Adrenal gland (tissue), 12 donors: ENCODE results near the gene CHMP5. TPM values are rescaled to one million over a fixed set of nuclear protein-coding genes. Genes with fewer than 3 reads are reported as not detected.
A peak's percentile ranks its signal among the peaks of the same experiment; 100 is the strongest.

Experiments used
- DNase-seq, 7 donors: peaks; one replicate each; pipeline ENCODE4 v3.0.0-alpha.2; 2019 to 2020
- H3K27ac ChIP-seq, 5 donors: fragments of 200-600 bp; sonication (generic) in 4 of 5; 1 replicate in 3 of 5; 2 replicates in 2 of 5; pipeline versions ENCODE4 v1.5.1 to v1.8.0; 2016 to 2020; ENCODE audit warnings: mild to moderate bottlenecking in 1 of 5
- H3K27me3 ChIP-seq: fragments of 200-600 bp; 2 replicates; pipeline ENCODE4 v1.8.0; 2021
- H3K36me3 ChIP-seq, 2 donors: fragments of 200-600 bp; replicated peaks in 1 of 2; 1 replicate in 1 of 2; 2 replicates in 1 of 2; pipeline versions ENCODE4 v1.5.1 to v1.8.0; 2018 to 2022
- H3K4me1 ChIP-seq, 2 donors: fragments of 200-600 bp; replicated peaks in 1 of 2; 1 replicate in 1 of 2; 2 replicates in 1 of 2; pipeline versions ENCODE4 v1.5.1 to v1.8.0; 2018 to 2021
- H3K4me3 ChIP-seq, 4 donors: fragments of 200-600 bp; sonication (generic) in 3 of 4; one replicate each; pipeline ENCODE4 v1.5.1; 2016 to 2018
- H3K9me3 ChIP-seq, 3 donors: fragments of 200-600 bp; sonication (generic) in 1 of 3; replicated peaks in 1 of 3; 1 replicate in 2 of 3; 2 replicates in 1 of 3; pipeline versions ENCODE4 v1.5.1 to v1.8.0; 2016 to 2021
- CTCF ChIP-seq, 6 experiments: fragments of 450-650 bp in 4 of 6; fragments of 200-600 bp in 2 of 6; sonication (generic) in 1 of 6; IDR thresholded peaks; 1 replicate in 5 of 6; 2 replicates in 1 of 6; pipeline versions ENCODE4 v1.5.1 to v1.8.0; 2016 to 2021; ENCODE audit warnings: antibody characterized with exemption in 6 of 6, mild to moderate bottlenecking in 2 of 6, moderate library complexity in 1 of 6
- POLR2A ChIP-seq, 2 donors: fragments of 450-650 bp; IDR thresholded peaks; one replicate each; pipeline ENCODE4 v1.6.1; 2017; ENCODE audit warnings: antibody characterized with exemption in 2 of 2, mild to moderate bottlenecking in 2 of 2, moderate library complexity in 1 of 2
- WGBS, 4 donors: extraction: QIAGEN DNeasy Blood & Tissue Kit in 2 of 4; methylation state at CpG; one replicate each; pipeline versions ENCODE4 v1.1.5 to v1.1.7; 2013 to 2017; 5-methylcytosine and 5-hydroxymethylcytosine counted together
- intact Hi-C, 2 donors: fragments of 100-400 bp; cut with DNase I; formaldehyde crosslinking; loops; one replicate each; pipeline versions ENCODE4 v1.14.1 to v1.15.0; 2022 to 2023
- polyA plus RNA-seq, 3 donors: library from polyadenylated mRNA; stranded (reverse); fragments of 200-250 nt in 2 of 3; fragments of 350-450 nt in 1 of 3; fragmentation: Illumina TruSeq in 1 of 3; extraction: RNeasy Lipid Tissue Mini Kit (QIAGEN cat#74804) in 1 of 3; gene quantifications; one replicate each; pipeline ENCODE4 v1.2.3, GENCODE V29; 2013 to 2014
- total RNA-seq, 9 donors: library from RNA; depleted of rRNA in 4 of 9; stranded (reverse); fragments of >200 nt in 4 of 9; fragments of 120-200 nt in 1 of 9; fragmentation: NEBNext Ultra II Directional in 1 of 9; extraction: Animal tissue kit (Norgen Biotek cat#: 25700) in 1 of 9; gene quantifications; one replicate each; pipeline versions ENCODE4 v1.1.0 to v1.2.4, GENCODE V29; 2013 to 2023
- donor health status: healthy with polysubstance abuse.
- donor health status: Bipolar disorder and iron deficiency.
- donor health status: DM: yes; HTN: yes; CAD: no.
- donor health status: DM: no; HTN: no; CAD: no.
- donor health status: DM: no; HTN: no; CAD: no.
- donor health status: DM: yes; HTN: yes; CAD: no.

CHMP5 gene
- total and polyA plus RNA-seq, 12 donors: 35.6 to 114 (median 64.3) TPM

GRCh38 chr9:33231623-33231942 lies 33.3 kb upstream of the CHMP5 start:
- TF ChIP-seq CTCF (IDR thresholded peaks at IDR 0.05): no peak
- TF ChIP-seq POLR2A (IDR thresholded peaks at IDR 0.05): no peak
- 89 to 100% (median 94%) methylated on average over 2 of the region's 2 CpGs for WGBS, 4 donors
- H3K4me1 ChIP-seq: no peaks in the 10 kb centered on the region
- DNase-seq: no peak
- H3K27ac ChIP-seq: no peak overlapping the region
- no peak overlapping the region for H3K4me3 ChIP-seq
- H3K27me3 ChIP-seq: no peaks in the 10 kb centered on the region
- intact Hi-C loops: loop anchor here in 1 of 2 donors (10.0 kb wide), 2 partner anchors 63 to 837 kb away; partner anchors contain the start of gene NFX1
- H3K36me3 ChIP-seq: no peaks in the 10 kb centered on the region
- no peaks in the 10 kb centered on the region for H3K9me3 ChIP-seq

GRCh38 chr9:33232815-33233214 lies 32.0 kb upstream of the CHMP5 start:
- Histone ChIP-seq H3K27me3 (no peaks in the 10 kb centered on the region), H3K9me3 (no peaks in the 10 kb centered on the region), H3K4me1 (no peaks in the 10 kb centered on the region), H3K36me3 (no peaks in the 10 kb centered on the region), H3K27ac (no peak overlapping the region), H3K4me3 (no peak overlapping the region)
- 86 to 94% (median 90%) methylated on average over 6 of the region's 6 CpGs for WGBS, 4 donors
- DNase-seq: no peak
- intact Hi-C loops: loop anchor here in 1 of 2 donors (10.0 kb wide), 2 partner anchors 62 to 838 kb away; partner anchors contain the start of gene NFX1
- no peak for TF ChIP-seq CTCF (IDR thresholded peaks at IDR 0.05)
- no peak for TF ChIP-seq POLR2A (IDR thresholded peaks at IDR 0.05)

DNA sequence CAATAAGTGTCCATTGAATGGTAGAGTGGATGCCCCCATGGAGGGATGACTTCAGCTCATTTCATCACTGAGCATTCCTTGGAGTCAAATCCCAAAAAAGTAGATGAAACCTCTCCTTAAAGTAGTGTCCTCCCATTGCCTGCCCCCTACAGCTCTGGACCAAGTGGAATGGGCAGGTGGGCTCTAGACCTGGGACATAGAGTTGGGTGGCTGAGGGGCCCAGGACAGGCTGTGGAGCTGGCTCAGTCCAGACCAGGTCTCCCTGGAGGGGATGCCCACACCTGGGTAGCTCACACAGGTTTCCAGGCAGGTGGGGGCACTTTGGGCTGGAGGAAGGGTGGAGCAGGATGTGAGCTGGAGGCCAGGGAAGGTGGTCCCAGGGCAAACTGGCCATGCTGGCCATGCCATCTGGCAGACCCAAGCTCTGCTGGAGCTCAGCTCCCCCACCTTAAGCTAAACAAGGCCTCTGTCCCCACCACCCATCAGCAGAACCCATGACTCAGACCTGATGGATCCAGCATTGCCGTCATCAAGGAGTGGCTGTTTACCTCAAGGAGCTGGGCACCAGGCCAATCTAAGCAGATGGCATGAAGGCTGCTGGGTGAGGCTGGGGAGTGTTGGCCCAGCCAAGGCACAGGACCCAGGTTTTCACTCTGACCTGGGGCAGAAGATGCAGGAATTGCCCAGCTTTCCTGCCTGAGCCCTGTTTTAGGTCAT lies 31.1 kb upstream of the CHMP5 start:
- no peaks in the 10 kb centered on the region for H3K4me1 ChIP-seq
- 19 to 40% (median 28%) methylated on average over 1 of the region's 1 CpG; no CpG with 5 or more reads in 1 of the 4 donors for WGBS, 4 donors
- no peaks in the 10 kb centered on the region for H3K36me3 ChIP-seq
- H3K4me3 ChIP-seq: no peak overlapping the region
- no peak overlapping the region for H3K27ac ChIP-seq
- intact Hi-C loops: loop anchor here in 1 of 2 donors (10.0 kb wide), 2 partner anchors 61 to 839 kb away; partner anchors contain the start of gene NFX1
- TF ChIP-seq CTCF (IDR thresholded peaks at IDR 0.05): no peak
- TF ChIP-seq POLR2A (IDR thresholded peaks at IDR 0.05): no peak
- no peaks in the 10 kb centered on the region for H3K27me3 ChIP-seq
- DNase-seq: peak; percentile 57 to 80 (median 77)
- H3K9me3 ChIP-seq: no peaks in the 10 kb centered on the region

DNA sequence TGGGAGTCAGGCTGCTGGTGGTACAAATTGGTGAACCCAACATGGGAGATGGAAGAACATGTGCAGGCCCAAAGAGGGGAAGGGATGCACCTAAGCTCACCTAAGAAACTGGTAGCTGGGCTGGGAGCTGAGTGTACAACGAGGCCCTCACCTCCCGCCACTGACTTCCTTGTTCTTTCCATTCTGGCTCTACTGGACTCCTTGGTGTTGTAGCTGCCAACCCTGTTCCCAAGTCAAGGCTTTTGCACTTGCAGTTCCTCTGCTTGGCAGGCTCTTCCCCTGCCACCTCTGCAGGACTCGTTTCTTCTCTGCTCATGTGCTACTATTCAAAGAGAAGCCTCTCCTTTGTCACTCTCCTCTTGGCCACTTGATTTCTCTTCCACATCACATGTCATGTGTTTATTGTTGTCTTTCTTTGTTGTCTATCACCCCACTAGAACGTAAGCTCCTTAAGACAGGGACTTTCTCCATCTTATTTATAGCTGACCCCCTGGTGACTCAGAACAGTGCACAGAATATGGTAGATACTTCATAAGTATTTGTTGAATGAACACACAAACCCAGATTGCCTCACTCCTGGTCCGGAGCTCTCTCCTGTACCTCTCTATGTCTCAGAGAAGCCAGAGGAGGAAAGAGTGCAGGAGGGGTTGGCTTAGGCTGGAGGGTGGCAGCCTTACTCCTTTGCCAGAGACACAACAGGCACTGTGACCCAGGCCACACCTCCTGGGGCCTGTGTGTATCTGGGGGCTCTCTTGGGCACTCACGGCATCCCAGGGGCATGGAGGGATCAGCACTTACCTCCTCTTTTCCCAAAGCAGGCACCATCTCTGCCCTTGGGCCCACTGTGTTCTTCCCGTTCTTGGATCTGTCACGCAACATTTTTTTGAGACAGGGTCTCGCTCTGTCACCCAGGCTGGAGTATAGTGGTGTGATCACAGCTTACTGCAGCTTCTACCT lies 30.1 kb upstream of the CHMP5 start:
- TF ChIP-seq POLR2A (IDR thresholded peaks at IDR 0.05) (no peak), CTCF (IDR thresholded peaks at IDR 0.05) (no peak)
- no peak overlapping the region for H3K4me3 ChIP-seq
- H3K36me3 ChIP-seq: no peaks in the 10 kb centered on the region
- DNase-seq: no peak
- 72 to 85% (median 80%) methylated on average over 9 of the region's 9 CpGs for WGBS, 4 donors
- peaks cover 0 to 7% of the 10 kb centered on the region in 2 donors for H3K4me1 ChIP-seq
- no peaks in the 10 kb centered on the region for H3K9me3 ChIP-seq
- intact Hi-C loops: loop anchor here in 1 of 2 donors (10.0 kb wide), 2 partner anchors 60 to 840 kb away; partner anchors contain the start of gene NFX1
- no peak overlapping the region for H3K27ac ChIP-seq
- H3K27me3 ChIP-seq: no peaks in the 10 kb centered on the region
